Gastroesophageal sphincter (tissue), 4 donors: ENCODE measurements around the gene ELAVL3. TPM values are rescaled to one million over a fixed set of nuclear protein-coding genes. Genes with fewer than 3 reads are reported as not detected.

ENCODE experiments used
- ATAC-seq: fragments of 150-250 bp; one replicate; pipeline ENCODE4 v1.9.1; 2016; ENCODE audit warnings: mild to moderate bottlenecking, moderate library complexity
- H3K27ac ChIP-seq, 4 donors: fragments of 200-600 bp; sonication (generic) in 3 of 4; 1 replicate in 3 of 4; 2 replicates in 1 of 4; pipeline ENCODE4 v1.5.1; 2016 to 2019
- H3K27me3 ChIP-seq: fragments of 200-600 bp; sonication (generic); one replicate; pipeline ENCODE4 v1.5.1; 2019
- H3K36me3 ChIP-seq, 2 donors: fragments of 200-600 bp; sonication (generic); one replicate each; pipeline ENCODE4 v1.5.1; 2019; ENCODE audit warnings: control low read depth in 1 of 2
- H3K4me1 ChIP-seq, 3 donors: fragments of 200-600 bp; sonication (generic); 1 replicate in 2 of 3; 2 replicates in 1 of 3; pipeline ENCODE4 v1.5.1; 2016 to 2019; ENCODE audit warnings: control low read depth in 2 of 3
- H3K4me3 ChIP-seq, 2 donors: fragments of 200-600 bp; sonication (generic); one replicate each; pipeline ENCODE4 v1.5.1; 2019; ENCODE audit warnings: mild to moderate bottlenecking in 1 of 2, moderate library complexity in 1 of 2
- H3K9me3 ChIP-seq, 3 donors: fragments of 200-600 bp; sonication (generic); one replicate each; pipeline ENCODE4 v1.5.1; 2017 to 2019; ENCODE audit warnings: control low read depth in 2 of 3
- CTCF ChIP-seq, 4 experiments: fragments of 200-600 bp in 2 of 4; fragments of 450-650 bp in 2 of 4; sonication (generic) in 1 of 4; IDR thresholded peaks; one replicate each; pipeline ENCODE4 v1.5.1; 2017 to 2019; ENCODE audit warnings: antibody characterized with exemption in 4 of 4, mild to moderate bottlenecking in 2 of 4, moderate library complexity in 2 of 4
- EP300 ChIP-seq: sonication (generic); formaldehyde crosslinking; IDR thresholded peaks from one replicate; pipeline ENCODE4 v1.6.1; 2017; ENCODE audit warnings: antibody characterized with exemption, mild to moderate bottlenecking
- POLR2A ChIP-seq, 2 donors: fragments of 450-650 bp; IDR thresholded peaks; one replicate each; pipeline ENCODE4 v1.6.1; 2017; ENCODE audit warnings: antibody characterized with exemption in 2 of 2, mild to moderate bottlenecking in 2 of 2, moderate library complexity in 1 of 2
- POLR2AphosphoS5 ChIP-seq: sonication (generic); formaldehyde crosslinking; IDR thresholded peaks from one replicate; pipeline ENCODE4 v1.6.1; 2017; ENCODE audit warnings: antibody characterized with exemption
- WGBS, 2 donors: methylation state at CpG; one replicate each; pipeline ENCODE4 v1.1.5; 2018; ENCODE audit warnings: low coverage in 1 of 2; 5-methylcytosine and 5-hydroxymethylcytosine counted together
- total RNA-seq, 4 donors: library from RNA; depleted of rRNA; stranded (reverse); fragments of >200 nt; gene quantifications; one replicate each; pipeline ENCODE4 v1.1.0, GENCODE V29; 2016

ELAVL3 gene
- total RNA-seq, 4 donors from 2014 or later, result 0.04 to 3.3 (median 0.27) TPM; not detected in 1

GRCh38 chr19:11420429-11421370 is 60.1 kb downstream of the ELAVL3 start:
- WGBS, 2 donors, result 4 to 20% methylated on average over 10 to 22 of the region's 46 CpGs
- TF ChIP-seq POLR2AphosphoS5, result no peak
- no peak for TF ChIP-seq POLR2A (IDR thresholded peaks at IDR 0.05)
- TF ChIP-seq EP300, result no peak
- TF ChIP-seq CTCF (IDR thresholded peaks at IDR 0.05), result no peak
- no peaks in the 10 kb centered on the region for H3K9me3 ChIP-seq
- peak overlapping the region in 1 of 2 donors; percentile 44 for H3K4me3 ChIP-seq
- peak overlapping the region in 2 of 4 donors; percentile 25 to 32 for H3K27ac ChIP-seq
- no peaks in the 10 kb centered on the region for H3K36me3 ChIP-seq
- ATAC-seq, result peak; percentile 57
- peaks cover 0 to 53% (median 31%) of the 10 kb centered on the region in 3 donors for H3K4me1 ChIP-seq
- peaks cover 86% of the 10 kb centered on the region for H3K27me3 ChIP-seq

GRCh38 chr19:11418549-11419506 is 62.0 kb downstream of the ELAVL3 start, which contains the start of gene RGL3:
TSS of gene RGL3 (minus strand) at chr19:11419314. CDS start at chr19:11419278, 36 bp downstream.
- Histone ChIP-seq H3K27ac (peak within 1 kb of the TSS in 2 of 4 donors; percentile 13 to 51), H3K36me3 (no peaks in the 10 kb centered on the region), H3K4me3 (peak within 1 kb of the TSS; percentile 5 to 49), H3K27me3 (peaks cover 87% of the 10 kb centered on the region), H3K9me3 (no peaks in the 10 kb centered on the region), H3K4me1 (peaks cover 0 to 53% (median 31%) of the 10 kb centered on the region in 3 donors)
- WGBS, 2 donors, result 1 to 50% methylated on average over 1 to 11 of the region's 72 CpGs
- TF ChIP-seq POLR2A (IDR thresholded peaks at IDR 0.05), result no peak
- TF ChIP-seq EP300, result no peak
- no peak for TF ChIP-seq POLR2AphosphoS5
- TF ChIP-seq CTCF (IDR thresholded peaks at IDR 0.05), result no peak
- ATAC-seq, result peak; percentile 37

- TF ChIP-seq EP300 (no peak), POLR2AphosphoS5 (no peak), CTCF (IDR thresholded peaks at IDR 0.05) (no peak)
- Histone ChIP-seq H3K27ac (peak overlapping the region in 1 of 4 donors; percentile 51), H3K36me3 (no peaks in the 10 kb centered on the region), H3K4me1 (peaks cover 0 to 49% (median 31%) of the 10 kb centered on the region in 3 donors), H3K27me3 (peaks cover 80% of the 10 kb centered on the region), H3K4me3 (peak overlapping the region in 1 of 2 donors; percentile 49), H3K9me3 (no peaks in the 10 kb centered on the region)
- 2 to 9% methylated on average over 7 to 10 of the region's 16 CpGs for WGBS, 2 donors
- ATAC-seq, result no peak
Observed at GRCh38 chr19:11418094-11418548, 62.7 kb downstream of the ELAVL3 start.

- TF ChIP-seq CTCF (IDR thresholded peaks at IDR 0.05) (no peak), EP300 (no peak), POLR2A (IDR thresholded peaks at IDR 0.05) (no peak), POLR2AphosphoS5 (no peak)
- WGBS, 2 donors, result 87 to 88% methylated on average over 5 to 8 of the region's 17 CpGs
- H3K27me3 ChIP-seq, result peaks cover 65% of the 10 kb centered on the region
Observed at GRCh38 chr19:11416346-11417052, 64.3 kb downstream of the ELAVL3 start.

More at GRCh38 chr19:11416346-11417052, 64.3 kb downstream of the ELAVL3 start:
- Histone ChIP-seq H3K4me1 (peaks cover 0 to 33% (median 23%) of the 10 kb centered on the region in 3 donors), H3K27ac (no peak overlapping the region), H3K36me3 (no peaks in the 10 kb centered on the region), H3K4me3 (no peak overlapping the region), H3K9me3 (no peaks in the 10 kb centered on the region)
- ATAC-seq, result no peak
